OCI-LY1 (cell line): Measurements from ENCODE around the gene LIMS1.
"Not testable (repeated sequence)": the region's sequence is repeated elsewhere in the genome, so short reads cannot be mapped to it uniquely, and the experiment has no call there.

Experiments
- CTCF ChIP-seq: fragments of 200-600 bp; sonication (generic), shearing (Covaris generic); IDR thresholded peaks from 2 replicates; pipeline ENCODE4 v1.5.1; 2017; ENCODE audit warnings: mild to moderate bottlenecking, antibody characterized with exemption, low read length, moderate library complexity, mixed read lengths
- EZH2 ChIP-seq: fragments of 200-600 bp; sonication (generic), shearing (Covaris generic); IDR thresholded peaks from 2 replicates; pipeline ENCODE4 v1.8.0; 2017; ENCODE audit warnings: borderline replicate concordance, mixed run types, mild to moderate bottlenecking, antibody characterized with exemption, low read length, moderate library complexity, mixed read lengths

- not testable (repeated sequence) for TF ChIP-seq CTCF, EZH2
Measured at GRCh38 chr2:108651468-108651867, 117.2 kb downstream of the LIMS1 start.
